HG02763 (cell line): ENCODE measurements around the gene ROR2.
A peak's percentile ranks its signal among the peaks of the same experiment; 100 is the strongest.

Source experiments
- ATAC-seq: cut with Tn5 transposase; IDR thresholded peaks from one replicate; pipeline ENCODE4 v1.9.1; 2021; ENCODE audit warnings: mild to moderate bottlenecking, moderate library complexity; ENCODE audit not compliant: unreplicated experiment

The ROR2 gene

DNA sequence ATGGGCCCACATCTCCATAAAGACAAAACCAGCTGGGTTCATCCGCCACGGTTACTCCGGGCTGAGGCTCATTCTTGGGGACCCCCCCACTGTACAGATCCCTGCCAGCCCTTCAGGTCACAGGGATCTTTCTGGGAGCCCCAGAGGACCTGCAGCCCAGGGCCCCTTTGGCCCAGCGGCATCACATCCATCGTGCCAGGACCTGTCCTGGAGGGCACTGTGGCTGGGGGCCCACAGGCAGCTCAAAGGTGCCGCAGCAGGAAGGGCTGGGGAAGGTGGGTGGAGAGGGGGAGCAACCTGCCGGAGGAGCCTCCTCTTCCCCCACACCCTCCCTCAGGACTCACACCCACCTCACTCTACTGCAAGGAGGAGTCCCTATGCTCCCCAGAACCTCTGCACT is 252.8 kb downstream of the ROR2 start:
- no peak for ATAC-seq

DNA sequence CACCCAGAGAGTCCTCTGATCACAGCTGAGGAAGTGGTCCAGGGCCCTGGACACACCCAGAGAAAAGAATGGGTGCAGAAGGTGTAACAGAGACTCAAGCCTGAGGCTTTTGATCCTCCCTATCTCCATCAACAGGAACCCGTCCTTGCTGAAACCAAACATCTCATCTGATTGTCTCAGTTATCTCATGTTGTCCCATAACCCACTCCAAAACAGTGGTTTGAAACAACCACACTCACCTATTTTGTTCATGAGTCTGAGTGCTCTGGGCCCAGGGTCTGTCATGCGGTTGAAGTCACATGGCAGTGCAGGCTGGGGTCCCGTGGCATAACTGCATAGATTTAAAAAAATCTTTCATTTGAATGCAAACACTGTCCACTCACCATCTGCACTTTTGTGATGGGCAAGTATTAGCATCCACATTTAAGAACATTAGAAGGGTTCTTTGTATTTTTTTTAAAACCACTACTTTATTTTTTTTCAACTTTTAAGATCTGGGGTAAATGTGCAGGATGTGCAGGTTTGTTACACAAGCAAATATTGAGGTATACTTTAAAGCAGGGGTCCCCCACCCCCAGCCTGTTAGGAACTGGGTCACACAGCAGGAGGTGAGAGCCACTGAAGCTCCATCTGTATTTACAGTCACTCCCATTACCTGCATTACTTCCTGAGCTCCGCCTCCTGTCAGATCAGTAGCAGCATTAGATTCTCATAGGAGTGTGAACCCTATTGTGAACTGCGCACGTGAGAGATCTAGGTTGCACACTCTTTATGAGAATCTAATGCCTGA is 255.8 kb downstream of the ROR2 start:
- no peak for ATAC-seq

DNA sequence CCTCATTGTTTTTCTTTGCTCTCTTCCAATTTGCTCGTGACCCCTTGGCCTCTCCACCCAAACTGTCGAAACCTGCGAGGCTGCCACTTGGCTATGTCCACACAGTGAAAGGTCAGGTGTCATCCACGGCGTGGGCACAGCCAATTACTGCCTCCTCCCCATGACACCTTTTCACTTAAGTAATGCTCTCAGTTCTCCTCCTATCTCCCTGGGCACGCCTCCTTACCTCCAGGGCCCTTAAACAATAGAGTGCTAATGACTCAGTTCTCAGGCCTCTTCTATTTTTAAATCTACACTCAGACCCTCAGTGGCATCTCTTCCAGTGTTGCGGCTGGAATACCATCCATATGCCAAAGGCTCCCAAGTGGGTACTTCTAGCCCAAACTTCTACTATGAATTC is 256.8 kb downstream of the ROR2 start:
- ATAC-seq, result no peak

DNA sequence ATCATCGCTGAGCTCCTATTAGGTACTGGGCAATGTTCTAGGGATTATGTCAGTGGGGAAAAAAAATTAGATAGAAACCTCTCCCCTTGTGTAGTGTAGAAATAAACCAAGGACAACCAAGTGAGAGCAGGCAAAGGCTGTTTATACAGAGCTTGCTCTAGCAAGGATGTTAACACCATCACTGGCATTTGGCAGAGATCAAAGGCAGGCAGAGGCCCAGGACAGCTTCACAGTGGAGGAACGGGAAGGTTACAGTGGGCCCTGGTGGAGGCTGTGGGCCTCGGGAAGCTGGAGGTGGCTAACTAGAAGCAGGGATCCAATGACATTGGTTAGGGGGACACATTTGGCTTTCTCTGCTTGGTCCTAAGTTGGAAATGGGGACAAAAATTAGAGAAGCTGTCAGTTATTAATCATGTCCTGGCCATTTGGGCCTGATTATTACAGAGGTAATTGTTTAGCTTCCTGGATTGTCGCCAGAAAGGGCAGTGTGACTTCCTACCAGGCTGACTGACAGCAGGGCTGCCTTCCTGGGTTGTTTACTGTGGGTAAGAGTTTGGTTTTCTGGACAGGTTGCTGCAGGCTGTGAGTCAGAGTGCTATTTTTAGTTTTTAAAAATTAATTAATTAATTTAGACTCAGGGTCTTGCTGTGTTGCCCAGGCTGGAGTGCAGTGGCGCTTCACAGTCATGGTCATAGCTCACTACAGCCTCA is 259.3 kb downstream of the ROR2 start:
- no peak for ATAC-seq

- no peak for ATAC-seq
Measured at GRCh38 chr9:91689006-91689405, 261.0 kb downstream of the ROR2 start.

DNA sequence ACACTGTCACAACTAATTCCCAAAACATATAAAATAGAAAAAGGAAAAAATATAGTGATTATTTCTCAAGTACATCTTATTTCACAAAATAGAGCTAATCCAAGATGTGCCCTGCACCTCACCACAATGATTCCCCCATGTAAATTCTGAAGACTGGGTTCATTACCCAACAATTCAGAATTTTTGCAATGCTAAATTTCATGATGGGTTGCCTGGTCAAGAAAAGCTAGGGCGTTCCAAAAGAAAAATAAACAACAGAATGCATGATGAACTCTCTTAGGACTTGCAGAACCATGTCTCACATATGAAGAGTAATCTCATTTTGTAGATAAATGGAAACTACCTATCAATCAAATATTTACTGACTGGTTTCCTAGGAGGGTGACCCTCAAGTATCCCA is 266.8 kb downstream of the ROR2 start:
- ATAC-seq, result no peak

GRCh38 chr9:91682806-91683205 is 267.2 kb downstream of the ROR2 start:
- ATAC-seq, result no peak

DNA sequence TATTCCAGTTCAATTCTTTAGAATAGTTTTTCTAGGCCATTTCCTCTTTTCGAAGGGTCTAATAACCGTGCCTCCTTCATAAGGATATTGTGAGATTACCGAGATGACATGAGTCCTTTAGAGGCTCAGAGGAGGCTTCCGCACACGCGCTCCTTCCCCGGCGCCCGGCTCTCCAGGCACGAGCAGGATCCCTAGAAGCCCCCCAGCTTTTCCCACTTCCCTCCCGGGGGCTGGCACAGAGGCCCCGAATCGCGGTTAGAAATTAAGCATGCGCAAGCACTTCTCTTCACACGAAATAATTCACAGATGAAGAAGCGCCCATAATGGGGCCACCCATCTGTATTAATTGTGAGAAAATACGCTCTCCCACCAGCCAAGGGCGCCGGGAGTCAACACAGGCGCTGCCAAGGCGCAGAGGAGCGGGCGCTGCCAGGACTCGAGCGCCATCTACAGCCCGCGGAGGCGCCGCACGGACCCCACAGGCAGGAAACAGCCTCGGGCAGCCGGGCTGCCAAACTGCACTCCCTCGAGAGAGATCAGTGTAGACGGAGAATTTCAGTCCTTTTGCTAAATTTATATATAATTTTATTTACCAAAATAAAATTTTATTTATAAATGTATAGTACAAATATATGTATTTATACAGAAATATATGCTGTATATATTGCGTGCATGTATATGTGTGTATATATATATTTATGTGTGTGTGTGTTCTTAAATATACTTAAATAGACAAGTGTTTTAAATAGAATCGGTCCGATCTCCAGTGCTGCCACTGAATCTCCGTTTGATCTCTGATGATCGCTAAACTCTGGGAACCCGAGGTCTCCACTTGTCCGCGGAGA is 268.3 kb downstream of the ROR2 start:
- peak; percentile 65 for ATAC-seq

- ATAC-seq, result no peak
Measured at GRCh38 chr9:91680998-91681397, 269.0 kb downstream of the ROR2 start.

GRCh38 chr9:91680106-91680505 is 269.9 kb downstream of the ROR2 start:
- ATAC-seq, result no peak

GRCh38 chr9:91678807-91679580 is 271.0 kb downstream of the ROR2 start:
- no peak for ATAC-seq

GRCh38 chr9:91677822-91678436 is 272.1 kb downstream of the ROR2 start:
- ATAC-seq, result no peak

DNA sequence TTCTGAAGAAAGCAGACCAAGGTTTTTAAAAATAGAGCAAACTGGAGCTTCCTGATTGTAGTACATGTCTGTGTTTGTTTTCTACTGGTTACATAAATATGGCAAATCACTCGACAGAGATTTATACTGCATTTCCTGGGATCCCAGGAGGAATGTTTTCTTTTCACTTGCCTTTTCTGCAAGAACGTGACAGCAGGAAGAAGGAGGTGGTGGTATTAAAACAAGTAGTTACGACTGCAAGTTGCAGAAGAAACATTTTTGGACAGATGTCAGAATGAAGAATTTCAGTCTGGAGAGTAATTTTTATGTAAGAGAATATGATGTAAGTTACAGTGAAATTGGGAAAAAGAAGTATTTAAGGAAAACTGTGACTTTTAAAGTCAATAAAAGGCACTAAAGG is 272.7 kb downstream of the ROR2 start:
- no peak for ATAC-seq

GRCh38 chr9:91676046-91676445 is 274.0 kb downstream of the ROR2 start:
- no peak for ATAC-seq

DNA sequence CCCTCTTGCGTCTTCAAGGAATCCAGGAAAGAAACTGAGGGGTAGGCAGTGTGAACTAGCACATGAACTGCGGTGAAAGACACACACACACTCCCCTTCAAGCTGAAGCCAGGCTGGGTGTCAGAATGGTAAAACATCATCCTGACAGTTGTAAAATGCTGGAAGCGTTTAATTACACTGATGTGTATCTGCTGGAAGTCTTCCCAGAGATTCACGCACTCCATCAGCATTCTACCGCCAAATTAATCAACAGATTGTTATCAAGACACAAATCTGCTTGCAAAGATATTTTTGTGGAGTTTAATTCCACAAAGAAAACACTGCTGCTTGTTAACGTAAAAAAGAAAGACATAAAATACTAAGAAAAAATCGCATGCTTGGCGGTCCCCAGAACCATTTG is 285.4 kb downstream of the ROR2 start:
- ATAC-seq, result no peak

- no peak for ATAC-seq
Measured at GRCh38 chr9:91663858-91664257, 286.2 kb downstream of the ROR2 start.

DNA sequence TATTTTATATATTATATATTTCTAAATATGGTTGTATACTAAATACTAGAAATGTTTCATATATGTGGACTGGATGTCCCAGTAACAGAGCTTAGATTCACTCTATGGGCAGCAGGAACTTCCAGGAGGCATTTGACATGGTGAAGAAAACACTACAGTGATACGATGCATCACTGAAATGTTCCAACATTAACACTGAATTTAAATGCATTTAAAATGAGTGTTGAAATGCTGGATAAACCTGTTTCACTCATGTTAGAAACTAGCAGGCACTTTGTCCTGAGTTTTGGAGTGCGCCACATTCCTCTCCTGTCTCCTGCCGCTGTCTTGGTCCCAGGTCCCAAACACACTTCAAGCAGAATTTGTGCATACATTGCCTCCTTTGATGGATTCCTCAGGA is 288.6 kb downstream of the ROR2 start:
- no peak for ATAC-seq

GRCh38 chr9:91660521-91660920 is 289.5 kb downstream of the ROR2 start:
- ATAC-seq, result no peak

DNA sequence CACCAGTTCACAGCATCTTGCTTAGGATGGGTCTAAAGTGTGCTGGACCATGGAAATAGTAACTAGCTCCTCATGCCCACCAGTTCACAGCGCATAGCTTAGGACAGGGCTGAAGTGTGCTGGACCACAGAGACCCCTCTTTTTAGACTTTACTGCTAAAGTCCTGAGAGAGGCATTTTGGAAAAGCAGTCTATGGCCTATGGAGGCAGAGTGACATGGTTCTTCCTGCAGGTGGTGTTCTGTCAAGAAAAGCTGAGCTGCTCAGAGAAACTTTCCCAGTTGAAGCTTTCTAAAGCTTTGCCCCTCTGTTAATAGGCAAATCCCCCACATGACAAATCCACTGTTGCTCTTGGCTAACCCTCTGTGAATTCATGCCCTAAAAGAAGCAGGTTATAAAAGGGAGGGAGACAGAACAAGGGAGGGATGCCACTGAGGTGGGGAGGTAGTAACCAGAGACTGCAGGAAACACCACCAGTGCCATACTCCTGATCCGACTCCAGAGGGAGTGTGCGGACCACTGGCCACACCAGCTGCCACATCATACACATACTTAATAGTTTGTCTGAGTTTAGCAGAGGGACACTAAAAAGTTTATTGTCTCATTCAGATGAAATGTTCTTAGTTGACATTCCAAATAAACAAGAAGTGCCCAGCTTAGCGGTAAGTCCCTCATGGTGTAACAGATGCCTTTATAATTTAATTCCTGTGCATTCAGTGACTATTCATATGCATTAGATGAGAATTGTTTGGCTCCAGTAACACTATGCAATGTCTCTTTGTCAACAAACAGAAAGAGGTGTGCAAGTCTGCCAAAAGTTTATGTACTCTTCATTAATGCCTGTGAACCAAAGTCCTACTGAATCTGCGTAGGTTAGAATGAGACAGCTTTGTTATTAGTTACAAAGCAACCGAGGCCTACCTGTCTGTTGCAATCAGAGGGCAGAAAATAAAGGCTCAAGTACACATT is 290.2 kb downstream of the ROR2 start:
- ATAC-seq, result no peak
